ENCODE results near the gene SDC3. TPM values are rescaled to one million over a fixed set of nuclear protein-coding genes. Genes with fewer than 3 reads are reported as not detected.

Gene SDC3
- total RNA-seq, 1 experiment from 2014 or later = 39.8 TPM

GRCh38 chr1:30855686-30856259 is 52.8 kb downstream of the SDC3 start:
- DNase-seq (ENCODE audit: low read depth) = no peak

GRCh38 chr1:30853350-30853749 is 55.2 kb downstream of the SDC3 start:
- DNase-seq (ENCODE audit: low read depth) = no peak

GRCh38 chr1:30852026-30852425 is 56.5 kb downstream of the SDC3 start:
- DNase-seq (ENCODE audit: low read depth) = no peak

- no peak for DNase-seq (ENCODE audit: low read depth)
Measured at GRCh38 chr1:30851286-30851685, 57.3 kb downstream of the SDC3 start.

- DNase-seq (ENCODE audit: low read depth) = no peak
Measured at GRCh38 chr1:30850607-30851006, 58.0 kb downstream of the SDC3 start.

GRCh38 chr1:30848130-30848529 is 60.4 kb downstream of the SDC3 start:
- no peak for DNase-seq (ENCODE audit: low read depth)

- no peak for DNase-seq (ENCODE audit: low read depth)
Measured at GRCh38 chr1:30847358-30847972, 61.1 kb downstream of the SDC3 start.

GRCh38 chr1:30846587-30846986 is 62.0 kb downstream of the SDC3 start:
- no peak for DNase-seq (ENCODE audit: low read depth)

- no peak for DNase-seq (ENCODE audit: low read depth)
Measured at GRCh38 chr1:30845904-30846290, 62.7 kb downstream of the SDC3 start.

GRCh38 chr1:30845237-30845903 is 63.2 kb downstream of the SDC3 start:
- no peak for DNase-seq (ENCODE audit: low read depth)

GRCh38 chr1:30844631-30845030 is 63.9 kb downstream of the SDC3 start:
- no peak for DNase-seq (ENCODE audit: low read depth)

GRCh38 chr1:30842697-30843354 is 65.7 kb downstream of the SDC3 start:
- DNase-seq (ENCODE audit: low read depth) = no peak

- DNase-seq (ENCODE audit: low read depth) = peak; percentile 69
Measured at GRCh38 chr1:30840904-30841598, 67.5 kb downstream of the SDC3 start.

GRCh38 chr1:30839827-30840359 is 68.7 kb downstream of the SDC3 start:
- DNase-seq (ENCODE audit: low read depth) = no peak

GRCh38 chr1:30838996-30839395 is 69.6 kb downstream of the SDC3 start:
- no peak for DNase-seq (ENCODE audit: low read depth)

- no peak for DNase-seq (ENCODE audit: low read depth)
Measured at GRCh38 chr1:30837653-30838052, 70.9 kb downstream of the SDC3 start.

GRCh38 chr1:30834253-30834652 is 74.3 kb downstream of the SDC3 start:
- DNase-seq (ENCODE audit: low read depth) = no peak

- DNase-seq (ENCODE audit: low read depth) = no peak
Measured at GRCh38 chr1:30830537-30830936, 78.0 kb downstream of the SDC3 start.

- DNase-seq (ENCODE audit: low read depth) = no peak
Measured at GRCh38 chr1:30829889-30830288, 78.7 kb downstream of the SDC3 start.

- DNase-seq (ENCODE audit: low read depth) = no peak
Measured at GRCh38 chr1:30824736-30825429, 83.7 kb downstream of the SDC3 start.

Data from LHCN-M2 (cell line).